Glomerular visceral epithelial cell (primary cell): Measurements from ENCODE around the gene ATP5F1D.

Source experiments
- DNase-seq: peaks from one replicate; pipeline ENCODE4 v3.0.0-alpha.2; 2016; ENCODE audit errors: extremely low spot score

Gene ATP5F1D

GRCh38 chr19:1280636-1281568 lies 39.4 kb downstream of the ATP5F1D start:
- no peak for DNase-seq

GRCh38 chr19:1281569-1282287 lies 40.2 kb downstream of the ATP5F1D start:
- DNase-seq = no peak

GRCh38 chr19:1282588-1283206 lies 41.1 kb downstream of the ATP5F1D start:
- no peak for DNase-seq

- no peak for DNase-seq
Measured at GRCh38 chr19:1283207-1283916, 41.8 kb downstream of the ATP5F1D start.

- no peak for DNase-seq
Measured at GRCh38 chr19:1283917-1284292, 42.4 kb downstream of the ATP5F1D start.

- DNase-seq = no peak
Measured at GRCh38 chr19:1284293-1284978, 42.9 kb downstream of the ATP5F1D start.

GRCh38 chr19:1284979-1285736 lies 43.6 kb downstream of the ATP5F1D start:
- no peak for DNase-seq

GRCh38 chr19:1285737-1286360 lies 44.3 kb downstream of the ATP5F1D start, which contains the start of gene EFNA2:
EFNA2 (plus strand) TSS chr19:1285873; CDS start chr19:1286169, 296 bp downstream.
- DNase-seq = no peak

GRCh38 chr19:1286487-1287353 lies 45.2 kb downstream of the ATP5F1D start:
- no peak for DNase-seq

GRCh38 chr19:1287354-1288225 lies 46.0 kb downstream of the ATP5F1D start:
- no peak for DNase-seq

GRCh38 chr19:1288226-1288612 lies 46.7 kb downstream of the ATP5F1D start:
- no peak for DNase-seq

- no peak for DNase-seq
Measured at GRCh38 chr19:1288833-1289685, 47.5 kb downstream of the ATP5F1D start.

GRCh38 chr19:1289686-1290025 lies 48.1 kb downstream of the ATP5F1D start:
- DNase-seq = no peak

GRCh38 chr19:1290196-1290702 lies 48.7 kb downstream of the ATP5F1D start:
- no peak for DNase-seq

GRCh38 chr19:1290703-1291651 lies 49.4 kb downstream of the ATP5F1D start:
- no peak for DNase-seq
